Myometrial cell (primary cell): ENCODE data around the gene TNP1. TPM values are rescaled to one million over a fixed set of nuclear protein-coding genes. Genes with fewer than 3 reads are reported as not detected.

Experiments used
- total RNA-seq: library from RNA; depleted of rRNA; stranded (reverse); fragments of >200 nt; gene quantifications from 2 replicates; pipeline ENCODE4 v1.2.3, GENCODE V29; 2015

Gene TNP1
- total RNA-seq = not detected in 2 replicates

GRCh38 chr2:216859944-216860343, at the start of gene TNP1:
TSS of gene TNP1 (minus strand) at chr2:216860064. CDS start at chr2:216860034, 30 bp downstream.

Other genes starting within 250 kb of the TNP1 start
- 1,032 and 1,065 TPM in 2 replicates for gene IGFBP2, start 226.6 kb downstream of the TNP1 start, total RNA-seq
- 1.4 and 3.0 TPM in 2 replicates for gene IGFBP5, start 164.5 kb downstream of the TNP1 start, total RNA-seq